Measurements from ENCODE around the gene EHD1. TPM values are rescaled to one million over a fixed set of nuclear protein-coding genes. Genes with fewer than 3 reads are reported as not detected.

EHD1 gene
- total RNA-seq, 1 experiment from 2014 or later: 340 TPM

- TF ChIP-seq CTCF (conservative IDR thresholded peaks at IDR 0.05; ENCODE audit: low read depth, low read length): no peak
- TF ChIP-seq EZH2 (IDR thresholded peaks at IDR 0.05; ENCODE audit: low read length, unreplicated experiment): no peak
- TF ChIP-seq EZH2phosphoT487 (IDR thresholded peaks at IDR 0.05; ENCODE audit: borderline replicate concordance, low read length): no peak
- H3K36me3 ChIP-seq (ENCODE audit: low read depth, low read length): peaks cover 19% of the 10 kb centered on the region; the same call in 1 of the 2 replicates
- no peaks in the 10 kb centered on the region for H4K20me1 ChIP-seq (ENCODE audit: low read length)
- ATAC-seq: no peak
- no peak overlapping the region for H3K4me3 ChIP-seq (ENCODE audit: low read length)
- intact Hi-C loops (cut with micrococcal nuclease): no loop called here
- H3K4me2 ChIP-seq (ENCODE audit: low read length): no peak overlapping the region
- H3K27ac ChIP-seq (ENCODE audit: low read length): no peak overlapping the region
- POLR2A ChIA-PET (ENCODE audit: unreplicated experiment): no interaction called here
- H3K4me1 ChIP-seq (ENCODE audit: insufficient read depth, low read length): peaks cover under 1% of the 10 kb centered on the region; the same call in 1 of the 2 replicates
- no peak overlapping the region for H2AFZ ChIP-seq (ENCODE audit: low read length)
- CTCF ChIA-PET: no interaction called here
- DNase-seq: no peak
- BruUV-seq (replicated peaks): no TSS peak
- H3K27me3 ChIP-seq (ENCODE audit: low read length): no peaks in the 10 kb centered on the region
- peaks cover 7% of the 10 kb centered on the region for H3K79me2 ChIP-seq (ENCODE audit: low read length)
- no peaks in the 10 kb centered on the region for H3F3A ChIP-seq (ENCODE audit: low read length, unreplicated experiment)
- no peaks in the 10 kb centered on the region for H3K9me2 ChIP-seq (replicated peaks; ENCODE audit: low read length)
- H3K9me3 ChIP-seq (ENCODE audit: low read length): no peaks in the 10 kb centered on the region
- no peak overlapping the region for H3K9ac ChIP-seq (ENCODE audit: low read length)
Observed at GRCh38 chr11:64910451-64911093, 32.2 kb upstream of the EHD1 start.

GRCh38 chr11:64909653-64910343 is 31.4 kb upstream of the EHD1 start:
- no peaks in the 10 kb centered on the region for H4K20me1 ChIP-seq (ENCODE audit: low read length)
- no peak overlapping the region for H3K4me2 ChIP-seq (ENCODE audit: low read length)
- H3K4me3 ChIP-seq (ENCODE audit: low read length): no peak overlapping the region
- BruUV-seq (replicated peaks): no TSS peak
- ATAC-seq (no peak), DNase-seq (no peak)
- no peaks in the 10 kb centered on the region for H3K9me3 ChIP-seq (ENCODE audit: low read length)
- no peak overlapping the region for H3K9ac ChIP-seq (ENCODE audit: low read length)
- intact Hi-C loops (cut with micrococcal nuclease): no loop called here
- no peaks in the 10 kb centered on the region for H3K27me3 ChIP-seq (ENCODE audit: low read length)
- no peaks in the 10 kb centered on the region for H3F3A ChIP-seq (ENCODE audit: low read length, unreplicated experiment)
- no peak overlapping the region for H3K27ac ChIP-seq (ENCODE audit: low read length)
- H3K4me1 ChIP-seq (ENCODE audit: insufficient read depth, low read length): no peaks in the 10 kb centered on the region
- TF ChIP-seq CTCF (conservative IDR thresholded peaks at IDR 0.05; ENCODE audit: low read depth, low read length): no peak
- TF ChIP-seq EZH2 (IDR thresholded peaks at IDR 0.05; ENCODE audit: low read length, unreplicated experiment): no peak
- TF ChIP-seq EZH2phosphoT487 (IDR thresholded peaks at IDR 0.05; ENCODE audit: borderline replicate concordance, low read length): no peak
- no peak overlapping the region for H2AFZ ChIP-seq (ENCODE audit: low read length)
- H3K79me2 ChIP-seq (ENCODE audit: low read length): no peaks in the 10 kb centered on the region; the same call in 1 of the 2 replicates
- H3K9me2 ChIP-seq (replicated peaks; ENCODE audit: low read length): no peaks in the 10 kb centered on the region
- ChIA-PET POLR2A (ENCODE audit: unreplicated experiment) (no interaction called here), CTCF (no interaction called here)
- peaks cover 23% of the 10 kb centered on the region for H3K36me3 ChIP-seq (ENCODE audit: low read depth, low read length)

GRCh38 chr11:64908766-64909165 is 30.3 kb upstream of the EHD1 start:
- TF ChIP-seq EZH2phosphoT487 (IDR thresholded peaks at IDR 0.05; ENCODE audit: borderline replicate concordance, low read length) (no peak), EZH2 (IDR thresholded peaks at IDR 0.05; ENCODE audit: low read length, unreplicated experiment) (no peak)
- ChIA-PET POLR2A (ENCODE audit: unreplicated experiment) (no interaction called here), CTCF (no interaction called here)
- no peak overlapping the region for H3K9ac ChIP-seq (ENCODE audit: low read length)
- no peak for DNase-seq
- H3K4me1 ChIP-seq (ENCODE audit: insufficient read depth, low read length): no peaks in the 10 kb centered on the region
- H3K4me2 ChIP-seq (ENCODE audit: low read length): no peak overlapping the region
- intact Hi-C loops (cut with micrococcal nuclease): no loop called here
- peaks cover 23% of the 10 kb centered on the region for H3K36me3 ChIP-seq (ENCODE audit: low read depth, low read length)
- H3K9me2 ChIP-seq (replicated peaks; ENCODE audit: low read length): no peaks in the 10 kb centered on the region
- ATAC-seq: no peak
- H3K27me3 ChIP-seq (ENCODE audit: low read length): no peaks in the 10 kb centered on the region
- H4K20me1 ChIP-seq (ENCODE audit: low read length): no peaks in the 10 kb centered on the region
- no peak overlapping the region for H3K27ac ChIP-seq (ENCODE audit: low read length)
- no peak overlapping the region for H3K4me3 ChIP-seq (ENCODE audit: low read length)
- H2AFZ ChIP-seq (ENCODE audit: low read length): no peak overlapping the region
- H3K79me2 ChIP-seq (ENCODE audit: low read length): no peaks in the 10 kb centered on the region
- no TSS peak for BruUV-seq (replicated peaks)
- H3F3A ChIP-seq (ENCODE audit: low read length, unreplicated experiment): no peaks in the 10 kb centered on the region
- no peaks in the 10 kb centered on the region for H3K9me3 ChIP-seq (ENCODE audit: low read length)
